HepG2 (cell line): ENCODE results near the gene ZXDC. TPM values are rescaled to one million over a fixed set of nuclear protein-coding genes. Genes with fewer than 3 reads are reported as not detected.

Source experiments
- CTCF ChIP-seq: sonication (generic); formaldehyde crosslinking; IDR thresholded peaks from 2 replicates; pipeline ENCODE4 v1.5.0; 2020; ENCODE audit warnings: mild to moderate bottlenecking, missing genetic modification reagents, moderate library complexity
- DR1 ChIP-seq: sonication (generic); formaldehyde crosslinking; IDR thresholded peaks from 2 replicates; pipeline ENCODE4 v1.8.0; 2021; ENCODE audit warnings: mild to moderate bottlenecking, missing genetic modification reagents, inconsistent platforms
- ISL2 ChIP-seq: sonication (generic); formaldehyde crosslinking; IDR thresholded peaks from 2 replicates; pipeline ENCODE4 v1.5.0; 2020; ENCODE audit warnings: missing genetic modification reagents
- NR1H2 ChIP-seq: sonication (generic); formaldehyde crosslinking; IDR thresholded peaks from 2 replicates; pipeline ENCODE4 v1.8.1; 2022; ENCODE audit warnings: low read depth, missing genetic modification reagents, borderline replicate concordance
- PPARG ChIP-seq: conservative IDR thresholded peaks from 2 replicates; pipeline ENCODE4 v1.6.1; 2016; ENCODE audit warnings: missing biosample characterization, missing genetic modification reagents
- SNAI1 ChIP-seq: sonication (generic); formaldehyde crosslinking; IDR thresholded peaks from 2 replicates; pipeline ENCODE4 v1.5.0; 2020; ENCODE audit warnings: mild to moderate bottlenecking, missing genetic modification reagents, borderline replicate concordance
- ZBTB4 ChIP-seq: sonication (generic); formaldehyde crosslinking; IDR thresholded peaks from 2 replicates; pipeline ENCODE4 v1.4.0; 2020; ENCODE audit warnings: missing genetic modification reagents, mild to moderate bottlenecking, borderline replicate concordance
- ZFP37 ChIP-seq: sonication (generic); formaldehyde crosslinking; IDR thresholded peaks from 2 replicates; pipeline ENCODE4 v1.4.0; 2020; ENCODE audit warnings: missing genetic modification reagents, borderline replicate concordance
- ZFP90 ChIP-seq: sonication (generic); formaldehyde crosslinking; IDR thresholded peaks from 2 replicates; pipeline ENCODE4 v1.8.0; 2022; ENCODE audit warnings: missing genetic modification reagents, mild to moderate bottlenecking, inconsistent platforms, borderline replicate concordance
- ZNF160 ChIP-seq: sonication (generic); formaldehyde crosslinking; IDR thresholded peaks from 2 replicates; pipeline ENCODE4 v1.8.0; 2022; ENCODE audit warnings: mild to moderate bottlenecking, inconsistent platforms, missing genetic modification reagents
- ZNF841 ChIP-seq: sonication (generic); formaldehyde crosslinking; IDR thresholded peaks from 2 replicates; pipeline ENCODE4 v1.8.1; 2023; ENCODE audit warnings: missing genetic modification reagents, borderline replicate concordance
- polyA plus RNA-seq, 8 experiments: library from polyadenylated mRNA; depleted of rRNA in 3 of 8; stranded (reverse) in 7 of 8; unstranded in 1 of 8; fragments of >200 nt; fragmentation: Illumina TruSeq in 4 of 8; extraction: Trizol in 4 of 8; gene quantifications; 2 replicates each; pipeline versions ENCODE4 v1.2.1 to v1.2.3, GENCODE V29; 2011 to 2016; ENCODE audit warnings: low read depth in 4 of 8, missing spikeins in 1 of 8, mixed read lengths in 1 of 8; ENCODE audit not compliant: insufficient read depth in 1 of 8
- total RNA-seq, 5 experiments: library from RNA; depleted of rRNA; stranded (reverse); fragments of >200 nt; fragmentation: Illumina TruSeq; extraction: Trizol; gene quantifications; 2 replicates each; pipeline ENCODE4 v1.2.3, GENCODE V29; 2016; ENCODE audit warnings: low read depth in 1 of 5
- TF ChIP-seq, protein P1 (sequence below): sonication (generic); formaldehyde crosslinking; conservative IDR thresholded peaks from 2 replicates; pipeline ENCODE4 v1.8.0; 2022; ENCODE audit warnings: low read depth, missing genetic modification reagents
- TF ChIP-seq, protein P2 (sequence below): sonication (generic); formaldehyde crosslinking; conservative IDR thresholded peaks from 2 replicates; pipeline ENCODE4 v1.4.0; 2020; ENCODE audit warnings: missing genetic modification reagents
- TF ChIP-seq, protein P3 (sequence below): sonication (generic); IDR thresholded peaks from 2 replicates; pipeline ENCODE4 v1.6.1; 2016; ENCODE audit warnings: low read depth, borderline replicate concordance
- TF ChIP-seq, protein P4 (sequence below): sonication (generic); formaldehyde crosslinking; IDR thresholded peaks from 2 replicates; pipeline ENCODE4 v1.4.0; 2020; ENCODE audit warnings: mild to moderate bottlenecking, missing genetic modification reagents

ZXDC gene
- total and polyA plus RNA-seq, 2 of the 13 experiments (the other 11 are each of a cell fraction or from before 2014, with no cell fraction given): 17.6 to 21.2 TPM

DNA sequence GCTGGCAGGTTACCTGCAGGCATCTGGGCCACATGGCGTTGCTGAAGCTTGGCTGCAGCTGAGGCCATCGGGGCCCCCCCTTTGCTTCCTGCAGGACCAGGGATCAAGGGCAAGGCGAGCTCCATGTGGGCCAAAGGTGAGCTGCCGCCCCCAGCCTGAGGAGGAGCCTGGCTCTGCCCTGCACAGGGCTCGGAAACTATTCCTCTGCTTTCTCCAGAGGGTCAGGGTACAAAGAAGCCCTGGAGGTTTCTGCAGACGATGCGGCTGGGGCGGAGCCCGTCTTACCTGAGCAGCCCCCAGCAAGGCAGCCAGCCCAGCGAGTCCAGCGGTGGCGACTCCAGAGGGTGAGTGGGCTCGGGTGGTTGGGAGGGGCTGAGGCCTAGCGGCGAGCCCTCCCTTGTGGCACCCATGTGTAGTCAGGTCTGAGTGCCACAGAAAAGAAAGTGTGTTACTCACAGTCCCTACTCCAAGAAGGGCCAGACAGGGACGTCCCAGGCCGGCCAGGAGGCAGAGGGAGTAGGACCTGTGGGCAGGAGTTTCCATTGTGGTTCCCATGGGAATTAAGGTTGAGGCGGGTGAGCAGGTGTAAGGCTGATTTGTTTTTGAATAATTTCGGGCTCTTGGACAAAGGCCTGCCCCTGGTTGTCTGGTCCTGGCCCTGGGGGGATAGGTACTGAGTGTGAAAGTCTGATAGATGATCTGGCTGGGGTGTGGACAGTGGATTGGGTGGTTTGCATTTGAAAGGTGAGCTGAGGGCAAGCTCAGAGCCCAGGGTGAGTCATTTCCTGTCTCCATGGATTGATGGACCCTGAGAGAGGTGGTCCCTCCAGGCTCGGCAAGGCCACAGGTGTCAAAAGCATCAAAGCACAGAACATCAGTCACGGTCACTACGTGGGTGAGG, 55.6 kb downstream of the ZXDC start (continued):
- TF ChIP-seq, protein P1, sequence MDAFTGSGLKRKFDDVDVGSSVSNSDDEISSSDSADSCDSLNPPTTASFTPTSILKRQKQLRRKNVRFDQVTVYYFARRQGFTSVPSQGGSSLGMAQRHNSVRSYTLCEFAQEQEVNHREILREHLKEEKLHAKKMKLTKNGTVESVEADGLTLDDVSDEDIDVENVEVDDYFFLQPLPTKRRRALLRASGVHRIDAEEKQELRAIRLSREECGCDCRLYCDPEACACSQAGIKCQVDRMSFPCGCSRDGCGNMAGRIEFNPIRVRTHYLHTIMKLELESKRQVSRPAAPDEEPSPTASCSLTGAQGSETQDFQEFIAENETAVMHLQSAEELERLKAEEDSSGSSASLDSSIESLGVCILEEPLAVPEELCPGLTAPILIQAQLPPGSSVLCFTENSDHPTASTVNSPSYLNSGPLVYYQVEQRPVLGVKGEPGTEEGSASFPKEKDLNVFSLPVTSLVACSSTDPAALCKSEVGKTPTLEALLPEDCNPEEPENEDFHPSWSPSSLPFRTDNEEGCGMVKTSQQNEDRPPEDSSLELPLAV (CRISPR knock-in tag): no peak
- TF ChIP-seq ZFP90 (CRISPR knock-in tag) (no peak), ZBTB4 (no peak), ZNF160 (CRISPR knock-in tag) (0 out of 2 replicates have a peak, but pooled peaks have one; percentile 34), ZFP37 (no peak), DR1 (CRISPR knock-in tag) (no peak), ISL2 (CRISPR knock-in tag) (no peak), CTCF (CRISPR knock-in tag) (no peak), NR1H2 (no peak), PPARG (peak; percentile 96), SNAI1 (CRISPR knock-in tag) (no peak), ZNF841 (CRISPR knock-in tag) (no peak)
- TF ChIP-seq, protein P2, sequence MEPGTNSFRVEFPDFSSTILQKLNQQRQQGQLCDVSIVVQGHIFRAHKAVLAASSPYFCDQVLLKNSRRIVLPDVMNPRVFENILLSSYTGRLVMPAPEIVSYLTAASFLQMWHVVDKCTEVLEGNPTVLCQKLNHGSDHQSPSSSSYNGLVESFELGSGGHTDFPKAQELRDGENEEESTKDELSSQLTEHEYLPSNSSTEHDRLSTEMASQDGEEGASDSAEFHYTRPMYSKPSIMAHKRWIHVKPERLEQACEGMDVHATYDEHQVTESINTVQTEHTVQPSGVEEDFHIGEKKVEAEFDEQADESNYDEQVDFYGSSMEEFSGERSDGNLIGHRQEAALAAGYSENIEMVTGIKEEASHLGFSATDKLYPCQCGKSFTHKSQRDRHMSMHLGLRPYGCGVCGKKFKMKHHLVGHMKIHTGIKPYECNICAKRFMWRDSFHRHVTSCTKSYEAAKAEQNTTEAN: no peak
- TF ChIP-seq, protein P3, sequence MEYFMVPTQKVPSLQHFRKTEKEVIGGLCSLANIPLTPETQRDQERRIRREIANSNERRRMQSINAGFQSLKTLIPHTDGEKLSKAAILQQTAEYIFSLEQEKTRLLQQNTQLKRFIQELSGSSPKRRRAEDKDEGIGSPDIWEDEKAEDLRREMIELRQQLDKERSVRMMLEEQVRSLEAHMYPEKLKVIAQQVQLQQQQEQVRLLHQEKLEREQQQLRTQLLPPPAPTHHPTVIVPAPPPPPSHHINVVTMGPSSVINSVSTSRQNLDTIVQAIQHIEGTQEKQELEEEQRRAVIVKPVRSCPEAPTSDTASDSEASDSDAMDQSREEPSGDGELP: peak; percentile 23; the same call in 1 of the 2 replicates
- TF ChIP-seq, protein P4, sequence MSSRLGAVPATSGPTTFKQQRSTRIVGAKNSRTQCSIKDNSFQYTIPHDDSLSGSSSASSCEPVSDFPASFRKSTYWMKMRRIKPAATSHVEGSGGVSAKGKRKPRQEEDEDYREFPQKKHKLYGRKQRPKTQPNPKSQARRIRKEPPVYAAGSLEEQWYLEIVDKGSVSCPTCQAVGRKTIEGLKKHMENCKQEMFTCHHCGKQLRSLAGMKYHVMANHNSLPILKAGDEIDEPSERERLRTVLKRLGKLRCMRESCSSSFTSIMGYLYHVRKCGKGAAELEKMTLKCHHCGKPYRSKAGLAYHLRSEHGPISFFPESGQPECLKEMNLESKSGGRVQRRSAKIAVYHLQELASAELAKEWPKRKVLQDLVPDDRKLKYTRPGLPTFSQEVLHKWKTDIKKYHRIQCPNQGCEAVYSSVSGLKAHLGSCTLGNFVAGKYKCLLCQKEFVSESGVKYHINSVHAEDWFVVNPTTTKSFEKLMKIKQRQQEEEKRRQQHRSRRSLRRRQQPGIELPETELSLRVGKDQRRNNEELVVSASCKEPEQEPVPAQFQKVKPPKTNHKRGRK (CRISPR knock-in tag): no peak
